Panc1 (cell line): Measurements from ENCODE around the gene HEATR5A. TPM values are rescaled to one million over a fixed set of nuclear protein-coding genes. Genes with fewer than 3 reads are reported as not detected.
"Not testable (repeated sequence)": the region's sequence is repeated elsewhere in the genome, so short reads cannot be mapped to it uniquely, and the experiment has no call there.

ENCODE experiments used
- ATAC-seq: fragments of 200-7000 bp; cut with Tn5 transposase; 2 replicates; pipeline ENCODE4 v1.9.1; 2020; ENCODE audit warnings: mild to moderate bottlenecking, moderate library complexity
- BruUV-seq: library from RNA; stranded (reverse); fragments of 400-500 nt; replicated peaks from 2 replicates; lab custom pipeline; 2021; lab: Mats Ljungman, UMichigan
- CTCF ChIA-PET: fragments of 300-600 bp; sonication (Branson Sonifier 250); formaldehyde crosslinking; loops from one replicate; lab custom pipeline; 2022; ENCODE audit warnings: antibody characterized with exemption; lab: Charles Lee
- POLR2A ChIA-PET: fragments of 300-600 bp; sonication (Branson Sonifier 250); formaldehyde crosslinking; loops from one replicate; lab custom pipeline; 2022; ENCODE audit warnings: antibody characterized with exemption; lab: Charles Lee
- DNase-seq: peaks from one replicate; pipeline ENCODE4 v3.0.0-alpha.2; 2010; ENCODE audit warnings: low read depth, low spot score
- H3K27ac ChIP-seq: 2 replicates; pipeline ENCODE4 v1.5.1; 2011; ENCODE audit warnings: mild to moderate bottlenecking, low read length, inconsistent platforms
- H3K27me3 ChIP-seq: fragments of 200-500 bp; sonication (Bioruptor generic); 2 replicates; pipeline ENCODE4 v1.6.0; 2014; ENCODE audit warnings: low read length, inconsistent platforms; ENCODE audit not compliant: control insufficient read depth, insufficient read depth
- H3K36me3 ChIP-seq: fragments of 200-500 bp; sonication (Bioruptor generic); 2 replicates; pipeline ENCODE4 v1.5.1; 2014; ENCODE audit warnings: inconsistent platforms, mild to moderate bottlenecking, low read length, moderate library complexity; ENCODE audit not compliant: control insufficient read depth, insufficient read depth
- H3K4me1 ChIP-seq: 2 replicates; pipeline ENCODE4 v1.5.1; 2011; ENCODE audit warnings: inconsistent platforms, mild to moderate bottlenecking, low read length, moderate library complexity; ENCODE audit not compliant: control insufficient read depth, insufficient read depth
- H3K4me3 ChIP-seq, 2 experiments: 2 replicates each; pipeline ENCODE4 v1.5.1; 2011 to 2012; ENCODE audit warnings: low read depth in 2 of 2, low read length in 2 of 2, mild to moderate bottlenecking in 2 of 2, inconsistent platforms in 1 of 2, moderate library complexity in 1 of 2
- H3K9me3 ChIP-seq: fragments of 200-500 bp; sonication (Bioruptor generic); 2 replicates; pipeline ENCODE4 v1.5.1; 2014; ENCODE audit warnings: low read depth, mild to moderate bottlenecking, inconsistent platforms, low read length, moderate library complexity; ENCODE audit not compliant: control insufficient read depth, insufficient read depth
- POLR2AphosphoS5 ChIP-seq: IDR thresholded peaks from 2 replicates; pipeline ENCODE4 v1.6.1; 2012; ENCODE audit warnings: mild to moderate bottlenecking, low read depth, low read length, moderate library complexity
- SIN3A ChIP-seq: IDR thresholded peaks from 2 replicates; pipeline ENCODE4 v1.6.1; 2012; ENCODE audit warnings: low read depth, mild to moderate bottlenecking, low read length, moderate library complexity, borderline replicate concordance; ENCODE audit not compliant: insufficient read depth
- TCF7L2 ChIP-seq: IDR thresholded peaks from 2 replicates; pipeline ENCODE4 v1.6.1; 2011; ENCODE audit warnings: mild to moderate bottlenecking, low read depth, low read length, inconsistent platforms
- in situ Hi-C: cut with HindIII; loops from 2 replicates; pipeline ENCODE4 v1.10.0; 2016; ENCODE audit warnings: low sequenced_read_pairs, low pct_unique_long_range_greater_than_20kb
- intact Hi-C: fragments of 100-400 bp; cut with micrococcal nuclease; formaldehyde crosslinking; loops from one replicate; pipeline ENCODE4 v1.10.0; 2022; ENCODE audit not compliant: unreplicated experiment
- total RNA-seq: library from RNA; stranded (reverse); gene quantifications from one replicate; pipeline ENCODE4 v1.2.1, GENCODE V29; 2021; ENCODE audit not compliant: unreplicated experiment
- TF ChIP-seq, protein P1 (sequence below), 2 experiments: IDR thresholded peaks; 2 replicates each; pipeline ENCODE4 v1.6.1; 2011 to 2012; ENCODE audit warnings: low read depth in 2 of 2, control low read depth in 1 of 2, low read length in 1 of 2, mild to moderate bottlenecking in 1 of 2, moderate library complexity in 1 of 2; ENCODE audit not compliant: insufficient read depth in 1 of 2
- TF ChIP-seq, protein P2 (sequence below): fragments of 450-650 bp; IDR thresholded peaks from 2 replicates; pipeline ENCODE4 v1.5.1; 2017; ENCODE audit warnings: mild to moderate bottlenecking

Gene HEATR5A
- total RNA-seq, 1 experiment from 2014 or later, result 22.0 TPM

DNA sequence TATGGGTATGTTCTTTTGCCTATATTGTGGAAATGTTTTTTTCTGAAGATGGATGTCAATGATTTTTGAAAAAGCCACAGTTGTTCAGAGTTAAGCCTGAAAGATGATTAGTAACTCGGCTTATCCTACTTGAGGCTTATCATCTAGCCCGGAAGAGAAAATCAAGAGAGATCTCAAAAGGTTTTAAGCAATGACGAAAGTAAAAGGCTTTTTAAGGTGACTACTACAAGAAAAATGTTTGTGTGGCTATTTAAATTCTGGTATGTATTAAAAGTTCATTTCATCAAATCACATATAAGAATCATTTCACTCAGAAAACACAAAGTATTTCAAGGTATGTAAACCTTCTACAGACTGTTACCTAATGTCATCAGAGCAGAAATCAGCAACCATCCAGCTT lies 40.2 kb downstream of the HEATR5A start:
- H3K27ac ChIP-seq, result no peak overlapping the region
- CTCF ChIA-PET, result no interaction called here
- TF ChIP-seq POLR2AphosphoS5, result no peak
- TF ChIP-seq TCF7L2, result no peak
- TF ChIP-seq, protein P1, sequence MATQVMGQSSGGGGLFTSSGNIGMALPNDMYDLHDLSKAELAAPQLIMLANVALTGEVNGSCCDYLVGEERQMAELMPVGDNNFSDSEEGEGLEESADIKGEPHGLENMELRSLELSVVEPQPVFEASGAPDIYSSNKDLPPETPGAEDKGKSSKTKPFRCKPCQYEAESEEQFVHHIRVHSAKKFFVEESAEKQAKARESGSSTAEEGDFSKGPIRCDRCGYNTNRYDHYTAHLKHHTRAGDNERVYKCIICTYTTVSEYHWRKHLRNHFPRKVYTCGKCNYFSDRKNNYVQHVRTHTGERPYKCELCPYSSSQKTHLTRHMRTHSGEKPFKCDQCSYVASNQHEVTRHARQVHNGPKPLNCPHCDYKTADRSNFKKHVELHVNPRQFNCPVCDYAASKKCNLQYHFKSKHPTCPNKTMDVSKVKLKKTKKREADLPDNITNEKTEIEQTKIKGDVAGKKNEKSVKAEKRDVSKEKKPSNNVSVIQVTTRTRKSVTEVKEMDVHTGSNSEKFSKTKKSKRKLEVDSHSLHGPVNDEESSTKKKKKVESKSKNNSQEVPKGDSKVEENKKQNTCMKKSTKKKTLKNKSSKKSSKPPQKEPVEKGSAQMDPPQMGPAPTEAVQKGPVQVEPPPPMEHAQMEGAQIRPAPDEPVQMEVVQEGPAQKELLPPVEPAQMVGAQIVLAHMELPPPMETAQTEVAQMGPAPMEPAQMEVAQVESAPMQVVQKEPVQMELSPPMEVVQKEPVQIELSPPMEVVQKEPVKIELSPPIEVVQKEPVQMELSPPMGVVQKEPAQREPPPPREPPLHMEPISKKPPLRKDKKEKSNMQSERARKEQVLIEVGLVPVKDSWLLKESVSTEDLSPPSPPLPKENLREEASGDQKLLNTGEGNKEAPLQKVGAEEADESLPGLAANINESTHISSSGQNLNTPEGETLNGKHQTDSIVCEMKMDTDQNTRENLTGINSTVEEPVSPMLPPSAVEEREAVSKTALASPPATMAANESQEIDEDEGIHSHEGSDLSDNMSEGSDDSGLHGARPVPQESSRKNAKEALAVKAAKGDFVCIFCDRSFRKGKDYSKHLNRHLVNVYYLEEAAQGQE (IDR thresholded peaks at IDR 0.05; ENCODE audit: insufficient read depth in 1 of 2, low read depth in 2 of 2, low read length in 1 of 2), result no peak
- TF ChIP-seq, protein P2, sequence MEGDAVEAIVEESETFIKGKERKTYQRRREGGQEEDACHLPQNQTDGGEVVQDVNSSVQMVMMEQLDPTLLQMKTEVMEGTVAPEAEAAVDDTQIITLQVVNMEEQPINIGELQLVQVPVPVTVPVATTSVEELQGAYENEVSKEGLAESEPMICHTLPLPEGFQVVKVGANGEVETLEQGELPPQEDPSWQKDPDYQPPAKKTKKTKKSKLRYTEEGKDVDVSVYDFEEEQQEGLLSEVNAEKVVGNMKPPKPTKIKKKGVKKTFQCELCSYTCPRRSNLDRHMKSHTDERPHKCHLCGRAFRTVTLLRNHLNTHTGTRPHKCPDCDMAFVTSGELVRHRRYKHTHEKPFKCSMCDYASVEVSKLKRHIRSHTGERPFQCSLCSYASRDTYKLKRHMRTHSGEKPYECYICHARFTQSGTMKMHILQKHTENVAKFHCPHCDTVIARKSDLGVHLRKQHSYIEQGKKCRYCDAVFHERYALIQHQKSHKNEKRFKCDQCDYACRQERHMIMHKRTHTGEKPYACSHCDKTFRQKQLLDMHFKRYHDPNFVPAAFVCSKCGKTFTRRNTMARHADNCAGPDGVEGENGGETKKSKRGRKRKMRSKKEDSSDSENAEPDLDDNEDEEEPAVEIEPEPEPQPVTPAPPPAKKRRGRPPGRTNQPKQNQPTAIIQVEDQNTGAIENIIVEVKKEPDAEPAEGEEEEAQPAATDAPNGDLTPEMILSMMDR, result no peak
- TF ChIP-seq SIN3A, result no peak

DNA sequence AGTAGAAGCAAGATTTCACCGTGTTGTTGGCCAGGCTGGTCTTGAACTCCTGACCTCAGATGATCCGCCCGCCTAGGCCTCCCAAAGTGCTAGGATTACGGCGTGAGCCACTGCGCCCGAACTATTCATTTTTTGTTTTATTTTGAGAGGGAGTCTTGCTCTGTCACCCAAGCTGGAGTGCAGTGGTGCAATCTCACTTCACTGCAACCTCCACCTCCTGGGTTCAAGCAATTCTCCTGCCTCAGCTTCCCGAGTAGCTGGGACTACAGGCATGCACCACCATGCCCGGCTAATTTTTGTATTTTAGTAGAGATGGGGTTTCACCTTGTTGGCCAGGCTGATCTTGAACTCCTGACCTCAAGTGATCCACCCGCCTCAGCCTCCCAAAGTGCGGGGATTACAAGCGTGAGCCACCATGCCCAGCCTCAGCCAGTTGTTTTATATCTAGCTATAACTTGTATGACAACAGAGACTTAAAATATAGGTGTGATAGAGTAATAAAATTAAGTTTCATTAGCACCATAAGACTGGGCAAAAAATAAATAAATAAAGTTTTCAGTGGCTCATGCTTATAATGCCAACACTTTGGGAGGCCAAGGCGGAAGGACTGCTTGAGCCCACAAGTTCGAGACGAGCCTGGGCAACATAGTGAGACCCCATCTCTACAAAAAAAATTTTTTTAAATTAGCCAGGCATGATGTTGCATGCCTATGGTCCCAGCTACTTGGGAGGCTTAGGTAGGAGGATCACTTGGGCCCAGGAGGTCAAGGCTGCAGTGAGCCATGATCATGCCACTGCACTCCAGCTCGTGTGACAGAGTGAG lies 41.0 kb downstream of the HEATR5A start:
- H3K4me3 ChIP-seq, H3K27ac ChIP-seq, DNase-seq, BruUV-seq, H3K27me3 ChIP-seq, H3K4me1 ChIP-seq, intact Hi-C loops, CTCF ChIA-PET, H3K36me3 ChIP-seq, in situ Hi-C loops, H3K9me3 ChIP-seq, POLR2A ChIA-PET, ATAC-seq: not testable (repeated sequence)

More for the DNA sequence above, 40.2 kb downstream of the HEATR5A start:
- H3K4me3 ChIP-seq, result no peak overlapping the region
- H3K36me3 ChIP-seq, result peaks cover 3% of the 10 kb centered on the region; the same call in 1 of the 2 replicates
- in situ Hi-C loops (no loop called here), intact Hi-C loops (no loop called here)
- no TSS peak for BruUV-seq
- ATAC-seq (no peak), DNase-seq (no peak)
- H3K27me3 ChIP-seq, result no peaks in the 10 kb centered on the region
- H3K4me1 ChIP-seq, result no peaks in the 10 kb centered on the region
- POLR2A ChIA-PET, result no interaction called here
- no peaks in the 10 kb centered on the region for H3K9me3 ChIP-seq

DNA sequence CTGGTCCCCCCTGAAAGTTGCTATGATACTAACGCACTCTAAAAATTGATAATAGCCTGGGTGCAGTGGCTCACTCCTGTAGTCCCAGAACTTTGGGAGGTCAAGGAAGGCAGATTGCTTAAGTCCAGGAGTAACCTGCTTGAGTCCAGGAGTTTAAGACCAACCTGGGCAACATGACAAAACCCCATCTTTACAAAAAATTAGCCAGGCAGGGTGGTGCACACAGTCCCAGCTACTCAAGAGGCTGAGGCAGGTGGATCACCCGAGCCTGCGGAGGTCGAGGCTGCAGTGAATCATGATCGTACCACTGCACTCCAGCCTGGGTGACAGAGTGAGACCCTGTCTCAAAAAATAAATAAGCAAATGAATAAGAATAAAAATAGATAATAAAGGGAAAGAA lies 42.9 kb downstream of the HEATR5A start:
- ChIA-PET CTCF (interaction anchor here (0.7 kb wide), 1 partner anchor 11 kb away, joined by 8 read pairs; no protein-coding TSS in a partner anchor), POLR2A (no interaction called here)
- no peaks in the 10 kb centered on the region for H3K4me1 ChIP-seq
- no peaks in the 10 kb centered on the region for H3K27me3 ChIP-seq
- intact Hi-C loops, result no loop called here
- H3K4me3 ChIP-seq, result no peak overlapping the region
- no peak overlapping the region for H3K27ac ChIP-seq
- in situ Hi-C loops, result no loop called here
- BruUV-seq, result no TSS peak
- DNase-seq (no peak), ATAC-seq (no peak)
- 0 out of 2 replicates have a peak, but pooled peaks cover 3% of the 10 kb centered on the region for H3K36me3 ChIP-seq
- TF ChIP-seq, protein P1 (IDR thresholded peaks at IDR 0.05; ENCODE audit: insufficient read depth in 1 of 2, low read depth in 2 of 2, low read length in 1 of 2), result no peak
- no peak for TF ChIP-seq SIN3A
- TF ChIP-seq, protein P2, result no peak
- no peak for TF ChIP-seq POLR2AphosphoS5
- TF ChIP-seq TCF7L2, result no peak
- H3K9me3 ChIP-seq, result no peaks in the 10 kb centered on the region
